Pancreas (tissue), 10 donors: ENCODE measurements around the gene ARSD. TPM values are rescaled to one million over a fixed set of nuclear protein-coding genes. Genes with fewer than 3 reads are reported as not detected.

Experiments
- ATAC-seq, 4 donors: fragments of 200-7000 bp; cut with Tn5 transposase; one replicate each; pipeline versions ENCODE4 v1.8.0 to v1.9.1; 2020; ENCODE audit warnings: mild to moderate bottlenecking in 4 of 4, moderate library complexity in 4 of 4
- DNase-seq, 6 donors: peaks; one replicate each; pipeline ENCODE4 v3.0.0-alpha.2; 2020
- FAIRE-seq: peaks from 2 replicates; lab custom pipeline; 2012; peaks lifted over from hg19 to GRCh38; lab: Jason Lieb, UNC
- H3K27ac ChIP-seq, 4 donors: fragments of 200-600 bp; sonication (generic); 1 replicate in 3 of 4; 2 replicates in 1 of 4; pipeline versions ENCODE4 v1.5.0 to v1.8.0; 2020
- H3K27me3 ChIP-seq, 4 donors: fragments of 200-600 bp; one replicate each; pipeline ENCODE4 v1.8.0; 2021
- H3K36me3 ChIP-seq, 3 donors: fragments of 200-600 bp; sonication (generic) in 1 of 3; one replicate each; pipeline versions ENCODE4 v1.5.0 to v1.8.0; 2020 to 2021
- H3K4me1 ChIP-seq, 3 donors: fragments of 200-600 bp; one replicate each; pipeline ENCODE4 v1.8.0; 2021
- H3K4me3 ChIP-seq, 4 donors: fragments of 200-600 bp; sonication (generic) in 2 of 4; one replicate each; pipeline versions ENCODE4 v1.5.0 to v1.8.0; 2020 to 2021
- H3K9me3 ChIP-seq, 4 donors: fragments of 200-600 bp; one replicate each; pipeline ENCODE4 v1.8.0; 2021
- WGBS, 2 donors: extraction: QIAGEN DNeasy Blood & Tissue Kit; methylation state at CpG; one replicate each; pipeline ENCODE4 v1.1.7; 2013; 5-methylcytosine and 5-hydroxymethylcytosine counted together
- intact Hi-C, 3 donors: fragments of 100-400 bp; cut with DNase I; formaldehyde crosslinking; loops; one replicate each; pipeline versions ENCODE4 v1.11.1 to v1.14.2; 2022
- polyA plus RNA-seq, 2 donors: library from polyadenylated mRNA; stranded (reverse); fragments of 200-250 nt; gene quantifications; one replicate each; pipeline ENCODE4 v1.2.3, GENCODE V29; 2013
- total RNA-seq, 6 donors: library from RNA; stranded (reverse); fragmentation: NEBNext Ultra II Directional in 4 of 6; extraction: Animal tissue kit (Norgen Biotek cat#: 25700) in 4 of 6; gene quantifications; one replicate each; pipeline versions ENCODE4 v1.2.1 to v1.2.4, GENCODE V29; 2021 to 2023
- TF ChIP-seq, protein P1 (sequence below), 4 donors: fragments of 200-600 bp; sonication (generic) in 3 of 4; IDR thresholded peaks; one replicate each; pipeline versions ENCODE4 v1.5.0 to v1.8.0; 2021; ENCODE audit warnings: antibody characterized with exemption in 4 of 4
- donor health status: healthy with polysubstance abuse.
- donor health status: DM: no; HTN: no; CAD: no; lungs with moderate emphysema.
- donor health status: DM: no; HTN: no; CAD: no.
- donor health status: control.
- donor health status: control.
- donor health status: Bipolar disorder and iron deficiency.
- donor health status: DM: yes; HTN: yes; CAD: no.
- donor health status: DM: no; HTN: no; CAD: no.
- donor health status: DM: no; HTN: no; CAD: no.
- donor health status: DM: yes; HTN: yes; CAD: no.

Gene ARSD
- total and polyA plus RNA-seq, 8 donors, result 17.8 to 67.0 (median 51.4) TPM

DNA sequence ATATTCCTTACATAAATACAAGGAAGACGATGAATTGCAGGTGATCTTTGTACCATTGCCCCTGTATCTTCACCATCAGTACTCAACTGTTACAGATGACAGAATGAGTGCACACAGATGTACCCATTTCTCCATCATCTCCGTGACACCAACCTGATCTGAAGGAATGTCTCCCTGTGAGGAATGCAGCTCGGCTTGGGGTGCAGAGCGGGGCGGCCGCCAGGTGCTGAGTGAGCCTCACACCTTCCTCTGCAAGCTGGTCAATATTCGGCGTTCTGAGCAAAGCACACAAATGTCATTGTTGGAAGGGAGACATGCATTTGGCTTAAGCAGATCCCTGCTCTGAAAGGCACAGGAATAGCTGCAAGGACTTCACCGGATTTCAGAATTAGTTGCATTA lies 7.4 kb downstream of the ARSD start:
- FAIRE-seq (no peak), ATAC-seq (no peak), DNase-seq (peak in 1 of 6 donors; percentile 12)
- intact Hi-C loops, result no loop called here
- Histone ChIP-seq H3K4me3 (no peak overlapping the region), H3K9me3 (no peaks in the 10 kb centered on the region), H3K27me3 (no peaks in the 10 kb centered on the region), H3K27ac (no peak overlapping the region), H3K36me3 (peaks cover 0 to 27% (median 12%) of the 10 kb centered on the region in 3 donors), H3K4me1 (no peaks in the 10 kb centered on the region)
- WGBS, 2 donors, result 88 to 90% methylated on average over 9 of the region's 9 CpGs
- TF ChIP-seq, protein P1, sequence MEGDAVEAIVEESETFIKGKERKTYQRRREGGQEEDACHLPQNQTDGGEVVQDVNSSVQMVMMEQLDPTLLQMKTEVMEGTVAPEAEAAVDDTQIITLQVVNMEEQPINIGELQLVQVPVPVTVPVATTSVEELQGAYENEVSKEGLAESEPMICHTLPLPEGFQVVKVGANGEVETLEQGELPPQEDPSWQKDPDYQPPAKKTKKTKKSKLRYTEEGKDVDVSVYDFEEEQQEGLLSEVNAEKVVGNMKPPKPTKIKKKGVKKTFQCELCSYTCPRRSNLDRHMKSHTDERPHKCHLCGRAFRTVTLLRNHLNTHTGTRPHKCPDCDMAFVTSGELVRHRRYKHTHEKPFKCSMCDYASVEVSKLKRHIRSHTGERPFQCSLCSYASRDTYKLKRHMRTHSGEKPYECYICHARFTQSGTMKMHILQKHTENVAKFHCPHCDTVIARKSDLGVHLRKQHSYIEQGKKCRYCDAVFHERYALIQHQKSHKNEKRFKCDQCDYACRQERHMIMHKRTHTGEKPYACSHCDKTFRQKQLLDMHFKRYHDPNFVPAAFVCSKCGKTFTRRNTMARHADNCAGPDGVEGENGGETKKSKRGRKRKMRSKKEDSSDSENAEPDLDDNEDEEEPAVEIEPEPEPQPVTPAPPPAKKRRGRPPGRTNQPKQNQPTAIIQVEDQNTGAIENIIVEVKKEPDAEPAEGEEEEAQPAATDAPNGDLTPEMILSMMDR (IDR thresholded peaks at IDR 0.05), result no peak

DNA sequence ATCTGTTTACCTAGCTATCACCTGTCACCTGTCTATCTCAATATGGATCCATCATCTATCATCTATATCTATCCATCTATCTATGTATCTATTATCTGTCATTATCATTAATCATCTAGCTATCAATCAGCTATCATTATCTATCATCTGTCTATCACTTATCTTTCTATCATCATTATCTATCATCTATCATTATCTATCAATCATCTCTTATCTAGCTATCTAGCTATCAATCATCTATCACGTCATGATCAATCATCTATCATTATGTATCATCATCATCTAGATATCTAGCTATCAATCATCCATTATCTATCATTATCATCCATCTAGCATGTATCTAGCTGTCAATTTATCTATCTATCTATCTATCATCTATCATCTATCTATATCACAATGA lies 7.9 kb downstream of the ARSD start:
- H3K36me3 ChIP-seq, result peaks cover 0 to 27% (median 12%) of the 10 kb centered on the region in 3 donors
- H3K4me1 ChIP-seq, result no peaks in the 10 kb centered on the region
- no peak overlapping the region for H3K4me3 ChIP-seq
- DNase-seq (no peak), ATAC-seq (no peak), FAIRE-seq (peak; percentile 77)
- intact Hi-C loops, result no loop called here
- WGBS, 2 donors, result 43 to 61% methylated on average over 1 of the region's 1 CpG
- no peak overlapping the region for H3K27ac ChIP-seq
- no peaks in the 10 kb centered on the region for H3K27me3 ChIP-seq
- TF ChIP-seq, protein P1 (IDR thresholded peaks at IDR 0.05), result no peak
- H3K9me3 ChIP-seq, result no peaks in the 10 kb centered on the region

GRCh38 chrX:2917767-2918166 lies 11.4 kb downstream of the ARSD start:
- Histone ChIP-seq H3K9me3 (no peaks in the 10 kb centered on the region), H3K27ac (no peak overlapping the region), H3K27me3 (no peaks in the 10 kb centered on the region), H3K36me3 (peaks cover 0 to 38% (median 6%) of the 10 kb centered on the region in 3 donors), H3K4me1 (no peaks in the 10 kb centered on the region), H3K4me3 (no peak overlapping the region)
- ATAC-seq (no peak), FAIRE-seq (no peak), DNase-seq (no peak)
- WGBS, 2 donors, result 96 to 98% methylated on average over 23 of the region's 23 CpGs
- intact Hi-C loops, result no loop called here
- TF ChIP-seq, protein P1 (IDR thresholded peaks at IDR 0.05), result no peak

DNA sequence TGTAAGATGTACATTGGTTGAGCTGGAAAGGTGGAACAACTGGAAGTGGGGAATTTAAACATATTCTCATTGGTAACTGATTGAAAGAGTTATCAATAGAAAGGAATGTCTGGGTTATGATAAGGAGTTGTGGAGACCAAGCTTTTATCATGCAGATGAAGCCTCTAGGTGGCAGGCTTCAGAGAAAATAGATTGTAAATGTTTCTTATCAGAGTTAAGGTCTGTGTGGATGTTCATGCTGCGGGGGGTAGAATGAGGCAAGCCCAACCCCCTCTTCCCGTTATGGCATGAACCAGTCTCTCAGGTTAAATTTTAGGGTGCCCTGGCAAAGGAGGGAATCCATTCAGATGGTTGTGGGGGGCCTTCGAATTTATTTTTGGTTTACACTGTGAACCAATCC lies 16.0 kb downstream of the ARSD start:
- H3K27me3 ChIP-seq, result no peaks in the 10 kb centered on the region
- H3K27ac ChIP-seq, result no peak overlapping the region
- no peak for FAIRE-seq
- ATAC-seq, result peak in 2 of 4 donors; percentile 22 to 28
- intact Hi-C loops, result no loop called here
- 47 to 50% methylated on average over 3 of the region's 3 CpGs for WGBS, 2 donors
- TF ChIP-seq, protein P1 (IDR thresholded peaks at IDR 0.05), result peak in 1 of 4 donors; percentile 14
- H3K4me1 ChIP-seq, result no peaks in the 10 kb centered on the region
- peaks cover 0 to 13% (median 0%) of the 10 kb centered on the region in 3 donors for H3K36me3 ChIP-seq
- no peak overlapping the region for H3K4me3 ChIP-seq
- H3K9me3 ChIP-seq, result no peaks in the 10 kb centered on the region
- DNase-seq, result no peak

DNA sequence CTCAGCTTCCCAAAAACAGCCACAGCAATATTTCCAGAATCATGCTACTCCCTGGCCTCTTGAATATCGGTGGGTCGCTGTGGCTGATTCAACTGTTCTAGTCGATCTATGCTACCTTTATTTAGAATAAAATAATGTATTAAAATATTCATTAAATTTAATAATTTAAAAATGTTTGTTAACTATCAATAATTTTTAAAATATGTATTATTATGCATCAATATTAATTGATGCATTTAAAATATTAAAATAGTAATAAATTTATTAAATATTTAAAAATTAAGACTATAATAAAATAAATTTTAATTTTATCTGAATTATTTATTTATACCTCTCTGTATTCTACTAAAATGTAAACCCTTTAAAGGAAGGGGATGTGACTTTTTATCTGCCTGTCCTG lies 19.0 kb downstream of the ARSD start:
- Histone ChIP-seq H3K27me3 (no peaks in the 10 kb centered on the region), H3K4me1 (no peaks in the 10 kb centered on the region), H3K36me3 (peaks cover 4 to 20% (median 7%) of the 10 kb centered on the region in 3 donors), H3K4me3 (no peak overlapping the region), H3K9me3 (no peaks in the 10 kb centered on the region), H3K27ac (no peak overlapping the region)
- DNase-seq, result no peak
- WGBS, 2 donors, result 95 to 97% methylated on average over 3 of the region's 3 CpGs
- FAIRE-seq, result peak; percentile 97
- intact Hi-C loops, result no loop called here
- ATAC-seq, result no peak
- TF ChIP-seq, protein P1 (IDR thresholded peaks at IDR 0.05), result no peak
